NCI-H1105 treated with DMSO at 0.1 percent for 48 hours (cell line): Measurements from ENCODE around the gene EXOC8.
A peak's percentile ranks its signal among the peaks of the same experiment; 100 is the strongest.

Experiments used
- DNase-seq: peaks from one replicate; lab custom pipeline; 2025; lab: John Stamatoyannopoulos, UW

The EXOC8 gene, protein sequence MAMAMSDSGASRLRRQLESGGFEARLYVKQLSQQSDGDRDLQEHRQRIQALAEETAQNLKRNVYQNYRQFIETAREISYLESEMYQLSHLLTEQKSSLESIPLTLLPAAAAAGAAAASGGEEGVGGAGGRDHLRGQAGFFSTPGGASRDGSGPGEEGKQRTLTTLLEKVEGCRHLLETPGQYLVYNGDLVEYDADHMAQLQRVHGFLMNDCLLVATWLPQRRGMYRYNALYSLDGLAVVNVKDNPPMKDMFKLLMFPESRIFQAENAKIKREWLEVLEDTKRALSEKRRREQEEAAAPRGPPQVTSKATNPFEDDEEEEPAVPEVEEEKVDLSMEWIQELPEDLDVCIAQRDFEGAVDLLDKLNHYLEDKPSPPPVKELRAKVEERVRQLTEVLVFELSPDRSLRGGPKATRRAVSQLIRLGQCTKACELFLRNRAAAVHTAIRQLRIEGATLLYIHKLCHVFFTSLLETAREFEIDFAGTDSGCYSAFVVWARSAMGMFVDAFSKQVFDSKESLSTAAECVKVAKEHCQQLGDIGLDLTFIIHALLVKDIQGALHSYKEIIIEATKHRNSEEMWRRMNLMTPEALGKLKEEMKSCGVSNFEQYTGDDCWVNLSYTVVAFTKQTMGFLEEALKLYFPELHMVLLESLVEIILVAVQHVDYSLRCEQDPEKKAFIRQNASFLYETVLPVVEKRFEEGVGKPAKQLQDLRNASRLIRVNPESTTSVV

DNA sequence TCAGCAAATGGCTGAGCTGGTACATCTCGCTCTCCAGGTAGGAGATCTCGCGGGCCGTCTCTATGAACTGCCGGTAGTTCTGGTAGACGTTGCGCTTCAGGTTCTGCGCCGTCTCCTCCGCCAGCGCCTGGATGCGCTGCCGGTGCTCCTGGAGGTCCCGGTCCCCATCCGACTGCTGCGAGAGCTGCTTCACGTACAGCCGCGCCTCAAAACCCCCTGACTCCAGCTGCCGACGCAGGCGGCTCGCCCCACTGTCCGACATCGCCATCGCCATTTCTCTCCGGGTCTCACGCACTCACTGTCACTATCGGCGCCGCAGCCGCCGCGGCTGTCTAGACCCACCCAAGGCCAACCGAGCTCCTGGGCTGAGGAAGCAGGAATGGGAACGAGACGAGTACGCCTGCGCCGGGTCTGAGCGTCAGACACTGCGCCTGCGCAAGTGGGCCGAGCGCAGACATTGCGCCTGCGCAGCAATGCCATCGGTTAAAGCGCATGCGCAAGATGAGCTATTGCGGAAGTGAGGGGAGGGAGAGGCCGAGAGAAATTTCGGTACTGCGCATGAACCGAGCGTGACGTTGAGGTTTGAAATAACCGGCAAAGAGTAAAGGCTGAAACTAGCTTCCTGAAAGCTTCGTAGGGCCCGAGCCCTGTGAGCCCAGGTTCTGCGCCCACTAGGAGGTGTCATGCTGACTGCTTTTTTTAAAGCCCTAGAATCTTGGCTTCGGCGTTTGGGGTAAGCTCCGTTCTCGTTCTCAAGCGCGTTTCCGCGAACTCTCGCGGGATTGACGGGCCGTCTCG is at the start of gene EXOC8:
EXOC8 (minus strand) TSS at position 381 of the 798 bp plus-strand sequence; CDS start at position 274, 107 bp downstream.
- peak; percentile 86 for DNase-seq

DNA sequence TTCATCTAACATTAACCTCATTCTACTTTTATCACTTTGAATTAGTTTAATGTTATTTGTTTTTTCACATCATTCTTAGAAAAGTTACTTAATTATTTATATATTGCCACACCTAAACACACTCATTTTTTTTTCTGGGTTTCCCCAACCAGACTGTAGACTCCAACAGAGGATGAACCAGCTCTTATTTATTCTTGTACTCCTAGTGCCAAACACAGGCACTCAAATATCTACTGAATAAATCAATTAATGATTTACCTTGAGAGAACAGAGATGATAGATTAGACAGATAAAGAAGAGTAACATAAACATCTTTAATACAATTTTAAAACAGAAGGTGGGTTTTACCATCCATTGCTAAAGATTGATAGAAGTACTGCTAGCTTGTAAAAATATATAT is 48.8 kb upstream of the EXOC8 start:
- DNase-seq: no peak

DNA sequence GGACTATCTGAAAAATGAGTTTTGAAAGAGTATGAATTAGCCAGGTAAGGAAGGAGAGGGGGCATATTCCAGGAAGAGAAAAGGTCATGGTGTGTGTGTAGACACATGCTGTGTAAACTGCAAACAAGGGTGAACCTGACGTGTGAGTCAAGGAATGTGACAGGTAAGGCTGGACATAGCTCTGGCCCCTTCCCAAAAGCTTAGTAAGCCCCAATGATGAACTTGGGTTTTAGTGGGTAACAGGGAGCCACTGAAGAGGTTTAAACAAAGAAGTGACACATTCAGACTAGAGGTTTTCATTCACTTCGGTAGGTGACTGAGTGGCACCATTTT is 47.7 kb upstream of the EXOC8 start:
- no peak for DNase-seq

DNA sequence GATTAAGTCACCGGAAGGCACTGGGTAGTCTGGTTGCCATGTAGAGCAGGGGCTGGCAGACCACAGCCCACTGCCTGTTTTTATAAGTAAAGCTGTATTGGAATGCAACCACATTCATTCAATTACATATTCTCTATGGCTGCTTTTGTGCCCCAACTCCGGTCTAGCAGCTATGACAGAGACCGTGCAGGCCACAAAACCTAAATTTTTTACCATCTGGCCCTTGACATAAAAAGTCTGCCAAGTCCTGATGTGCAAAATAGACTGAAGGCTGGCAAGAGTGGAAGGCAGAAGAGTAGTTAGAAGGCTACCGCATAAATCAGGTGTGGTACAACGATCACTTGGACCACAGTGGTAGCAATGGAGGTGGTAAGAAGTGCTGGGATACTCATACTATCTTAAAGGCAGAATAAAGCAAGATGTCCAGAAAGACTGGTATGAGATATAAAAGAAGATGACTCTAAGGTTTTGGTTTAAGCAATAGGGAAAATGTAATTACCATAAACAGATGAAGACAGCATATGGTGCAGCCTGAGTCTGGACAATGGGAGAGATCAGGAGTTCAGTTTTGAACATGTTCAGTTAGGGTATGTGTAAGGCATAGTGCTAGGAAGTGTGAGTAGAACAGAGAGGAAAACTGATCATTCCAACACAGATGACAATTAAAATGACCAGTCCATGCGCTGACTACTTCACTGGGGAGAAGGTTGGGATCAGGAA is 47.2 kb upstream of the EXOC8 start:
- no peak for DNase-seq

DNA sequence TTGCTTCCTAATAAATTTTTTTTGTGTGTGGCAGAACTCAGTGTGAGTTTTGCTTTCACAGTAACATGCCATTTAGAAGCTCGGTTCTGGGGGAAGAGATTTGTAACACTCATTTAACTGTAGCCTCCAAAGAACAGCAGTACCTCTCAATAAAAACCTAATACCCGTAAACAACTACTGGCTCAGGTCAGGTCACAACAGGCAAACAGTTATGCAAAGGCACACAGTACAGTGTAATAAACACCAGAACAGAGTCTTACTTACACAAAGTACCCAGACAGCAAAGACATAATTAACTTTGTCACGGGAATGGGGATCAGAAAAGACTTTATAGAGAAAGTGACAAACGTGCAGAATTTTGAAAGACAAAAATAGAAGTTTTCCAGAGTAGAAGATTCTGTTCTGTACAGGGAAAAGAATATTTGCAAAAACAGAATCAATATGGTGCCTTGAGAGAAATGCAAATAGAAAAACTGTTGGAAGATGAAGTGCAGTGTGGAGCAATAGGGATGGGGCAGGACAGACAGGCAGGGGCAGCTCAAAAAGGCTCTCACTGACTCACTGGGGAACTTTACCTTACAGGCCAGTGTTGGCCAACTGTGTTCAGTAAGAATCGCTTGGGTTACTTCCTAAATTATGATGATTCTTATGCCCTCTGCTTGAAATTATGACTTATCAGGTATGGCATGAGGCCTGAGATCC is 45.7 kb upstream of the EXOC8 start:
- no peak for DNase-seq

DNA sequence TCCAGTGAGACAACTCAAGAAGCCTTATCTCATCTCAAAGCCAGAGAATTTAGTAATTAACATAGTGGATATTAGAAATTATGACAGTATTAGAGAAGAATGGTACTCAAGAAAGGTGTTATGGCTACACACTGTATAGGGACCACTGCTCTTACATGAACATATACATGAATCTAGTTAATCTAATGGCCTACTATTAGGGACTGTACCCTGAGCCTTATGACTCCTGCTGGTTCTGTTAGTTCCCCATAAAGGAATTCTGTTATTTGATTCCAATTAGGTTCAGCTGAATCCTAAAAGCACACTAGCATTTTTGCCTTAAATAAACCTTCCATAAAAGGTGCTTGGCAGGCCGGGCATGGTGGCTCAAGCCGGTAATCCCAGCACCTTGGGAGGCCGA is 44.8 kb upstream of the EXOC8 start:
- DNase-seq: no peak

DNA sequence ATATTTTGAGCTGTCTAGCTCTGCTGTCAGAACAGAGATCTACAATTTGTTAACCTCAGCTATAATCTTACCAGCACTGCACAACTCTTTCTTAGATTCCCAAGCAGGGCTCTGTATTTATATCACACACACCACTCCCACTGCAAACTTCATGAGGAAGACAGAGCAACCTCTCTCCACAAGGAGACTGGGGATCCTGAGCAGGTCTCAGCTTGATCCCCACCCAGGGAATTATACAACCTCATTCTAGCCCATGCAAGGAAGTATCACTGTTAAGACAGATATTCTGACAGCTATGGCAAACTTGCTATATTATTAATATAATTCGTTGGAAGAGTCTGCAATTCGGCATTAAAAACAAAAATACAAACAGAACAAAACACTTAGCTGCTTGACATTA is 44.1 kb upstream of the EXOC8 start:
- DNase-seq: no peak

DNA sequence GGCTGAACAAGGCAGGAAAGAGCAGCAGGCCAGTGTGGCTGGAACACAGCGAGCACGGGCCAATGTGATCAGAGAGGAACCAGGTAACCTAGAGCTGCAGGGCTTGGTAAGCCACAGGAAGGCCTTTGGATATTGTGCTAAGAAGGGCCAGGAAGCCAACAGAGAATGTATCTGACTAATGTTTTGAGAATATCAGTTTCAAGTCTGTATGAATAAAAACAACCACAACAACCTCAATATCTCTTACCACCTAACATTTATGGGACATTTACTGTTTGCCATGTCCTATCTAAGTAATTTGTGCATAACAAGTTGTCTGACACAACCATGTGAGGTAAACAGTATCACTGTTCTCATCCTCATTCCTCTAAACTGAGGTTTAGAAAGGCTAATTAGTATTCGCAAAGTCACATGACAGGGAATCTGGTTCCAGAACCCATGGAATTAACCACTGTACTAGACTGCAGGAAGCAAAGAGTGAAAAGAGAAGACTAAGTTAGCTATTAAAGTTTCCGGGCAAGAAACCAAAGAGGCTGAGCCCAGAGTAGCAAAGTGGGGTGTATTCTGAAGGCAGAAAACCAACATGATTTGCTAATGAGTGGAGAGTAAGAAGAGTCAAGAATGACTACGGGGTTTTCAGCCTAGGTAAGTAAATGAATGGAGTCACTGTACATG is 39.4 kb upstream of the EXOC8 start:
- no peak for DNase-seq

- DNase-seq: no peak
These were observed 38.4 kb upstream of the EXOC8 start for GRCh38 chr1:231376101-231376500.

GRCh38 chr1:231374394-231374793 is 36.7 kb upstream of the EXOC8 start:
- DNase-seq: no peak

- DNase-seq: no peak
These were observed 34.8 kb upstream of the EXOC8 start for GRCh38 chr1:231372501-231372900.

- no peak for DNase-seq
These were observed 31.6 kb upstream of the EXOC8 start for GRCh38 chr1:231369282-231369681.

GRCh38 chr1:231364192-231364591 is 26.5 kb upstream of the EXOC8 start:
- DNase-seq: no peak

- no peak for DNase-seq
These were observed 26.0 kb upstream of the EXOC8 start for GRCh38 chr1:231363624-231364023.

DNA sequence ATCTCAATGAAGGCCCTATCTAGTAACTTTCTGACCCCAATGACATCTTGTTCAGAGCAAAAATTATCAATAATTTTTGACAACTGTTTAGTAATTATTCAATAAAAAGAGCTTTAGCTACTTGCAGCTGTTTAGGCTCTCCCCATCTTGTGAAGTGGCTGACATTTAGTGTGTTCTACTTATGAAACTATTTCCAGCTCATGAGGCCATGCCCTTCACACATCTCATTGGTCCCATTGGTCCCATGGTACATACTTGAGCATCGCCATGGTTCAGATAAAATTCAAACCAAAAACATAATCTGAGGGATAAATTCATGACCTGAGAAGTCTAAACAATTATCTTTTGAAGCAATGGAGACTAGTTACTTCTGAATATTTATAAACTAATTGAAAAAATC is 24.7 kb upstream of the EXOC8 start:
- DNase-seq: no peak

- no peak for DNase-seq
These were observed 21.5 kb upstream of the EXOC8 start for GRCh38 chr1:231359113-231359512.

GRCh38 chr1:231357831-231358354 is 20.2 kb upstream of the EXOC8 start:
- DNase-seq: peak; percentile 50

GRCh38 chr1:231357187-231357772 is 19.6 kb upstream of the EXOC8 start:
- DNase-seq: no peak

- DNase-seq: no peak
These were observed 17.5 kb upstream of the EXOC8 start for GRCh38 chr1:231355171-231355570.

GRCh38 chr1:231354330-231355020 is 16.8 kb upstream of the EXOC8 start:
- DNase-seq: no peak
